ENCODE data around the gene SLC25A39.

- TF ChIP-seq CTCF (IDR thresholded peaks at IDR 0.05) (no peak), POLR2A (IDR thresholded peaks at IDR 0.05) (no peak), POLR2AphosphoS5 (IDR thresholded peaks at IDR 0.05) (no peak)
Measured at GRCh38 chr17:44359006-44359405, 34.4 kb upstream of the SLC25A39 start.
